OCI-LY1 (cell line): ENCODE data around the gene BAIAP2L1.

ENCODE experiments used
- H2AFZ ChIP-seq: fragments of 200-600 bp; sonication (generic), shearing (Covaris generic); 2 replicates; pipeline ENCODE4 v1.6.0; 2014; ENCODE audit warnings: antibody characterized with exemption, mild to moderate bottlenecking, low read length
- H3F3A ChIP-seq: fragments of 200-600 bp; sonication (generic), shearing (Covaris generic); 2 replicates; pipeline ENCODE4 v1.6.0; 2014; ENCODE audit warnings: mild to moderate bottlenecking, antibody characterized with exemption, low read length, moderate library complexity; ENCODE audit not compliant: insufficient read depth
- H3K27ac ChIP-seq: fragments of 200-600 bp; sonication (generic); 2 replicates; pipeline ENCODE4 v1.5.1; 2014; ENCODE audit warnings: low read length, mixed run types, mild to moderate bottlenecking, low read depth; ENCODE audit not compliant: poor library complexity, severe bottlenecking
- H3K27me3 ChIP-seq: fragments of 200-600 bp; sonication (generic); 2 replicates; pipeline ENCODE4 v1.6.0; 2014; ENCODE audit warnings: antibody characterized with exemption, mild to moderate bottlenecking, low read length, moderate library complexity; ENCODE audit not compliant: insufficient read depth
- H3K36me3 ChIP-seq: fragments of 200-600 bp; sonication (generic); 2 replicates; pipeline ENCODE4 v1.6.1; 2014; ENCODE audit warnings: mild to moderate bottlenecking, antibody characterized with exemption, low read length, moderate library complexity, mixed read lengths; ENCODE audit not compliant: insufficient read depth
- H3K4me1 ChIP-seq: fragments of 200-600 bp; sonication (generic); 2 replicates; pipeline ENCODE4 v1.5.1; 2014; ENCODE audit warnings: mild to moderate bottlenecking, low read length, moderate library complexity; ENCODE audit not compliant: insufficient read depth, severe bottlenecking
- H3K4me2 ChIP-seq: fragments of 200-600 bp; sonication (generic), shearing (Covaris generic); 2 replicates; pipeline ENCODE4 v1.6.1; 2014; ENCODE audit warnings: low read length
- H3K4me3 ChIP-seq: fragments of 200-600 bp; sonication (generic); 2 replicates; pipeline ENCODE4 v1.5.1; 2014; ENCODE audit warnings: low read length, low read depth, mild to moderate bottlenecking, mixed read lengths; ENCODE audit not compliant: poor library complexity, severe bottlenecking
- H3K79me2 ChIP-seq: fragments of 200-600 bp; shearing (Covaris generic); 2 replicates; pipeline ENCODE4 v1.6.1; 2016; ENCODE audit warnings: mixed run types, low read length, mixed read lengths; ENCODE audit not compliant: insufficient read depth
- H3K9ac ChIP-seq: fragments of 200-600 bp; sonication (generic), shearing (Covaris generic); 2 replicates; pipeline ENCODE4 v1.6.1; 2014; ENCODE audit warnings: mild to moderate bottlenecking, low read length, mixed read lengths
- H3K9me2 ChIP-seq: fragments of 200-600 bp; sonication (generic), shearing (Covaris generic); 2 replicates; pipeline ENCODE4 v1.6.1; 2014; ENCODE audit warnings: low read depth, mild to moderate bottlenecking, low read length, mixed read lengths
- H3K9me3 ChIP-seq: fragments of 200-600 bp; shearing (Covaris generic); 2 replicates; pipeline ENCODE4 v1.6.1; 2014; ENCODE audit warnings: low read length, mixed read lengths
- H4K20me1 ChIP-seq: fragments of 200-600 bp; sonication (generic), shearing (Covaris generic); 2 replicates; pipeline ENCODE4 v1.6.0; 2016; ENCODE audit warnings: mild to moderate bottlenecking, low read length; ENCODE audit not compliant: insufficient read depth
- CTCF ChIP-seq: fragments of 200-600 bp; sonication (generic), shearing (Covaris generic); IDR thresholded peaks from 2 replicates; pipeline ENCODE4 v1.5.1; 2017; ENCODE audit warnings: mild to moderate bottlenecking, antibody characterized with exemption, low read length, moderate library complexity, mixed read lengths
- EZH2 ChIP-seq: fragments of 200-600 bp; sonication (generic), shearing (Covaris generic); IDR thresholded peaks from 2 replicates; pipeline ENCODE4 v1.8.0; 2017; ENCODE audit warnings: borderline replicate concordance, mixed run types, mild to moderate bottlenecking, antibody characterized with exemption, low read length, moderate library complexity, mixed read lengths

The BAIAP2L1 gene

GRCh38 chr7:98251601-98252424, 149.1 kb downstream of the BAIAP2L1 start, which contains the start of gene TECPR1:
TSS of gene TECPR1 (minus strand) at chr7:98252232. CDS start at chr7:98246146, 6,086 bp downstream.
- H3K9ac ChIP-seq, result peak within 1 kb of the TSS; percentile 76
- peak within 1 kb of the TSS; percentile 93 for H3K4me2 ChIP-seq
- H3K9me2 ChIP-seq, result no peaks in the 10 kb centered on the region
- no peaks in the 10 kb centered on the region for H3K27me3 ChIP-seq
- no peaks in the 10 kb centered on the region for H4K20me1 ChIP-seq
- no peak for TF ChIP-seq EZH2
- no peak for TF ChIP-seq CTCF
- peaks cover 11% of the 10 kb centered on the region; the same call in 1 of the 2 replicates for H3K36me3 ChIP-seq
- H3K4me1 ChIP-seq, result peaks cover 27% of the 10 kb centered on the region
- H3K9me3 ChIP-seq, result no peaks in the 10 kb centered on the region
- H3F3A ChIP-seq, result no peaks in the 10 kb centered on the region
- H2AFZ ChIP-seq, result no peak within 1 kb of the TSS
- H3K27ac ChIP-seq, result peak within 1 kb of the TSS; percentile 85
- peak within 1 kb of the TSS; percentile 83 for H3K4me3 ChIP-seq
- H3K79me2 ChIP-seq, result peaks cover 6% of the 10 kb centered on the region

GRCh38 chr7:98251231-98251600, 149.7 kb downstream of the BAIAP2L1 start:
- Histone ChIP-seq H3K36me3 (peaks cover 5% of the 10 kb centered on the region; the same call in 1 of the 2 replicates), H3K4me2 (peak overlapping the region; percentile 93), H3K79me2 (peaks cover 6% of the 10 kb centered on the region), H3F3A (no peaks in the 10 kb centered on the region), H3K27ac (peak overlapping the region; percentile 85), H3K9me3 (no peaks in the 10 kb centered on the region), H3K9ac (peak overlapping the region; percentile 76), H4K20me1 (no peaks in the 10 kb centered on the region), H3K4me3 (peak overlapping the region; percentile 83), H3K4me1 (peaks cover 27% of the 10 kb centered on the region), H2AFZ (no peak overlapping the region), H3K9me2 (no peaks in the 10 kb centered on the region), H3K27me3 (no peaks in the 10 kb centered on the region)
- no peak for TF ChIP-seq EZH2

GRCh38 chr7:98250789-98251188, 150.1 kb downstream of the BAIAP2L1 start:
- H3K4me2 ChIP-seq, result peak overlapping the region; percentile 93
- peaks cover 27% of the 10 kb centered on the region for H3K4me1 ChIP-seq
- H3K36me3 ChIP-seq, result peaks cover 4% of the 10 kb centered on the region; the same call in 1 of the 2 replicates
- peak overlapping the region; percentile 83 for H3K4me3 ChIP-seq
- peaks cover 6% of the 10 kb centered on the region for H3K79me2 ChIP-seq
- no peaks in the 10 kb centered on the region for H3K27me3 ChIP-seq
- no peaks in the 10 kb centered on the region for H3F3A ChIP-seq
- peak overlapping the region; percentile 85 for H3K27ac ChIP-seq
- no peaks in the 10 kb centered on the region for H4K20me1 ChIP-seq
- H2AFZ ChIP-seq, result no peak overlapping the region
- H3K9ac ChIP-seq, result peak overlapping the region; percentile 76
- no peaks in the 10 kb centered on the region for H3K9me3 ChIP-seq
- H3K9me2 ChIP-seq, result no peaks in the 10 kb centered on the region
- no peak for TF ChIP-seq EZH2
- TF ChIP-seq CTCF, result peak; percentile 23; the same call in 1 of the 2 replicates
